Measurements from ENCODE around the gene NRP1. TPM values are rescaled to one million over a fixed set of nuclear protein-coding genes. Genes with fewer than 3 reads are reported as not detected.

NRP1 gene
- polyA plus RNA-seq, 4 donors: 2.5 to 22.0 (median 12.3) TPM

GRCh38 chr10:33355274-33355673, 20.8 kb upstream of the NRP1 start:
- 69 to 75% (median 70%) methylated on average over 2 of the region's 2 CpGs for WGBS, 3 donors
- no peak overlapping the region for H3K27ac ChIP-seq (ENCODE audit: low read depth in 1 of 3, low read length in 2 of 3)
- H3K36me3 ChIP-seq (ENCODE audit: control insufficient read depth in 3 of 3, insufficient read depth in 2 of 3, low read depth in 1 of 3, low read length in 3 of 3): no peaks in the 10 kb centered on the region
- H3K4me3 ChIP-seq (ENCODE audit: low read depth in 1 of 3, low read length in 3 of 3): no peak overlapping the region
- H3K27me3 ChIP-seq (ENCODE audit: control insufficient read depth in 3 of 3, insufficient read depth in 3 of 3, low read length in 3 of 3): no peaks in the 10 kb centered on the region
- FAIRE-seq (no peak), DNase-seq (no peak)
- no peaks in the 10 kb centered on the region for H3K9me3 ChIP-seq (ENCODE audit: control insufficient read depth in 2 of 2, insufficient read depth in 1 of 2, low read depth in 1 of 2, low read length in 1 of 2)
- H3K4me1 ChIP-seq (ENCODE audit: control insufficient read depth in 3 of 3, insufficient read depth in 2 of 3, low read depth in 1 of 3, low read length in 2 of 3): no peaks in the 10 kb centered on the region

- no peaks in the 10 kb centered on the region for H3K9me3 ChIP-seq (ENCODE audit: control insufficient read depth in 2 of 2, insufficient read depth in 1 of 2, low read depth in 1 of 2, low read length in 1 of 2)
- H3K4me3 ChIP-seq (ENCODE audit: low read depth in 1 of 3, low read length in 3 of 3): no peak overlapping the region
- H3K4me1 ChIP-seq (ENCODE audit: control insufficient read depth in 3 of 3, insufficient read depth in 2 of 3, low read depth in 1 of 3, low read length in 2 of 3): no peaks in the 10 kb centered on the region
- H3K36me3 ChIP-seq (ENCODE audit: control insufficient read depth in 3 of 3, insufficient read depth in 2 of 3, low read depth in 1 of 3, low read length in 3 of 3): no peaks in the 10 kb centered on the region
- H3K27ac ChIP-seq (ENCODE audit: low read depth in 1 of 3, low read length in 2 of 3): no peak overlapping the region
- no peaks in the 10 kb centered on the region for H3K27me3 ChIP-seq (ENCODE audit: control insufficient read depth in 3 of 3, insufficient read depth in 3 of 3, low read length in 3 of 3)
- DNase-seq (no peak), FAIRE-seq (no peak)
- 12 to 73% (median 33%) methylated on average over 3 of the region's 3 CpGs for whole genome bisulfite sequencing, 3 donors
These were observed 19.4 kb upstream of the NRP1 start for GRCh38 chr10:33353853-33354252.

GRCh38 chr10:33353334-33353733, 18.9 kb upstream of the NRP1 start:
- WGBS, 3 donors: 75 to 76% (median 76%) methylated on average over 8 of the region's 8 CpGs
- no peaks in the 10 kb centered on the region for H3K4me1 ChIP-seq (ENCODE audit: control insufficient read depth in 3 of 3, insufficient read depth in 2 of 3, low read depth in 1 of 3, low read length in 2 of 3)
- FAIRE-seq: no peak
- DNase-seq: no peak
- no peaks in the 10 kb centered on the region for H3K36me3 ChIP-seq (ENCODE audit: control insufficient read depth in 3 of 3, insufficient read depth in 2 of 3, low read depth in 1 of 3, low read length in 3 of 3)
- H3K9me3 ChIP-seq (ENCODE audit: control insufficient read depth in 2 of 2, insufficient read depth in 1 of 2, low read depth in 1 of 2, low read length in 1 of 2): no peaks in the 10 kb centered on the region
- H3K27me3 ChIP-seq (ENCODE audit: control insufficient read depth in 3 of 3, insufficient read depth in 3 of 3, low read length in 3 of 3): no peaks in the 10 kb centered on the region
- H3K27ac ChIP-seq (ENCODE audit: low read depth in 1 of 3, low read length in 2 of 3): no peak overlapping the region
- no peak overlapping the region for H3K4me3 ChIP-seq (ENCODE audit: low read depth in 1 of 3, low read length in 3 of 3)

- Histone ChIP-seq H3K4me3 (ENCODE audit: low read depth in 1 of 3, low read length in 3 of 3) (no peak overlapping the region), H3K36me3 (ENCODE audit: control insufficient read depth in 3 of 3, insufficient read depth in 2 of 3, low read depth in 1 of 3, low read length in 3 of 3) (no peaks in the 10 kb centered on the region), H3K27me3 (ENCODE audit: control insufficient read depth in 3 of 3, insufficient read depth in 3 of 3, low read length in 3 of 3) (no peaks in the 10 kb centered on the region), H3K4me1 (ENCODE audit: control insufficient read depth in 3 of 3, insufficient read depth in 2 of 3, low read depth in 1 of 3, low read length in 2 of 3) (no peaks in the 10 kb centered on the region), H3K27ac (ENCODE audit: low read depth in 1 of 3, low read length in 2 of 3) (no peak overlapping the region), H3K9me3 (ENCODE audit: control insufficient read depth in 2 of 2, insufficient read depth in 1 of 2, low read depth in 1 of 2, low read length in 1 of 2) (no peaks in the 10 kb centered on the region)
- DNase-seq (no peak), FAIRE-seq (no peak)
- 89 to 94% (median 90%) methylated on average over 3 of the region's 3 CpGs for WGBS, 3 donors
These were observed 18.1 kb upstream of the NRP1 start for GRCh38 chr10:33352615-33353014.

- H3K4me1 ChIP-seq (ENCODE audit: control insufficient read depth in 3 of 3, insufficient read depth in 2 of 3, low read depth in 1 of 3, low read length in 2 of 3): no peaks in the 10 kb centered on the region
- no peaks in the 10 kb centered on the region for H3K9me3 ChIP-seq (ENCODE audit: control insufficient read depth in 2 of 2, insufficient read depth in 1 of 2, low read depth in 1 of 2, low read length in 1 of 2)
- 66 to 73% (median 68%) methylated on average over 3 of the region's 3 CpGs for WGBS, 3 donors
- no peaks in the 10 kb centered on the region for H3K36me3 ChIP-seq (ENCODE audit: control insufficient read depth in 3 of 3, insufficient read depth in 2 of 3, low read depth in 1 of 3, low read length in 3 of 3)
- H3K4me3 ChIP-seq (ENCODE audit: low read depth in 1 of 3, low read length in 3 of 3): no peak overlapping the region
- DNase-seq (no peak), FAIRE-seq (no peak)
- H3K27me3 ChIP-seq (ENCODE audit: control insufficient read depth in 3 of 3, insufficient read depth in 3 of 3, low read length in 3 of 3): no peaks in the 10 kb centered on the region
- no peak overlapping the region for H3K27ac ChIP-seq (ENCODE audit: low read depth in 1 of 3, low read length in 2 of 3)
These were observed 17.7 kb upstream of the NRP1 start for GRCh38 chr10:33352175-33352574.

- no peaks in the 10 kb centered on the region for H3K4me1 ChIP-seq (ENCODE audit: control insufficient read depth in 3 of 3, insufficient read depth in 2 of 3, low read depth in 1 of 3, low read length in 2 of 3)
- H3K9me3 ChIP-seq (ENCODE audit: control insufficient read depth in 2 of 2, insufficient read depth in 1 of 2, low read depth in 1 of 2, low read length in 1 of 2): no peaks in the 10 kb centered on the region
- WGBS, 3 donors: 80 to 96% (median 86%) methylated on average over 2 of the region's 2 CpGs
- H3K36me3 ChIP-seq (ENCODE audit: control insufficient read depth in 3 of 3, insufficient read depth in 2 of 3, low read depth in 1 of 3, low read length in 3 of 3): no peaks in the 10 kb centered on the region
- no peak overlapping the region for H3K27ac ChIP-seq (ENCODE audit: low read depth in 1 of 3, low read length in 2 of 3)
- FAIRE-seq (no peak), DNase-seq (no peak)
- no peaks in the 10 kb centered on the region for H3K27me3 ChIP-seq (ENCODE audit: control insufficient read depth in 3 of 3, insufficient read depth in 3 of 3, low read length in 3 of 3)
- no peak overlapping the region for H3K4me3 ChIP-seq (ENCODE audit: low read depth in 1 of 3, low read length in 3 of 3)
These were observed 15.6 kb upstream of the NRP1 start for GRCh38 chr10:33350041-33350440.

GRCh38 chr10:33349268-33349667, 14.8 kb upstream of the NRP1 start:
- Histone ChIP-seq H3K9me3 (ENCODE audit: control insufficient read depth in 2 of 2, insufficient read depth in 1 of 2, low read depth in 1 of 2, low read length in 1 of 2) (peaks cover 0 to 8% of the 10 kb centered on the region in 2 donors), H3K4me1 (ENCODE audit: control insufficient read depth in 3 of 3, insufficient read depth in 2 of 3, low read depth in 1 of 3, low read length in 2 of 3) (no peaks in the 10 kb centered on the region), H3K36me3 (ENCODE audit: control insufficient read depth in 3 of 3, insufficient read depth in 2 of 3, low read depth in 1 of 3, low read length in 3 of 3) (no peaks in the 10 kb centered on the region), H3K4me3 (ENCODE audit: low read depth in 1 of 3, low read length in 3 of 3) (no peak overlapping the region), H3K27ac (ENCODE audit: low read depth in 1 of 3, low read length in 2 of 3) (no peak overlapping the region), H3K27me3 (ENCODE audit: control insufficient read depth in 3 of 3, insufficient read depth in 3 of 3, low read length in 3 of 3) (no peaks in the 10 kb centered on the region)
- no peak for DNase-seq
- no peak for FAIRE-seq

- no peak overlapping the region for H3K4me3 ChIP-seq (ENCODE audit: low read depth in 1 of 3, low read length in 3 of 3)
- no peak overlapping the region for H3K27ac ChIP-seq (ENCODE audit: low read depth in 1 of 3, low read length in 2 of 3)
- H3K9me3 ChIP-seq (ENCODE audit: control insufficient read depth in 2 of 2, insufficient read depth in 1 of 2, low read depth in 1 of 2, low read length in 1 of 2): peaks cover 0 to 9% of the 10 kb centered on the region in 2 donors
- DNase-seq (no peak), FAIRE-seq (no peak)
- no peaks in the 10 kb centered on the region for H3K36me3 ChIP-seq (ENCODE audit: control insufficient read depth in 3 of 3, insufficient read depth in 2 of 3, low read depth in 1 of 3, low read length in 3 of 3)
- no peaks in the 10 kb centered on the region for H3K27me3 ChIP-seq (ENCODE audit: control insufficient read depth in 3 of 3, insufficient read depth in 3 of 3, low read length in 3 of 3)
- WGBS, 3 donors: 64 to 87% (median 82%) methylated on average over 2 of the region's 2 CpGs
- H3K4me1 ChIP-seq (ENCODE audit: control insufficient read depth in 3 of 3, insufficient read depth in 2 of 3, low read depth in 1 of 3, low read length in 2 of 3): no peaks in the 10 kb centered on the region
These were observed 12.7 kb upstream of the NRP1 start for GRCh38 chr10:33347211-33347610.

GRCh38 chr10:33345236-33345635, 10.8 kb upstream of the NRP1 start:
- Histone ChIP-seq H3K27me3 (ENCODE audit: control insufficient read depth in 3 of 3, insufficient read depth in 3 of 3, low read length in 3 of 3) (no peaks in the 10 kb centered on the region), H3K4me1 (ENCODE audit: control insufficient read depth in 3 of 3, insufficient read depth in 2 of 3, low read depth in 1 of 3, low read length in 2 of 3) (no peaks in the 10 kb centered on the region), H3K27ac (ENCODE audit: low read depth in 1 of 3, low read length in 2 of 3) (no peak overlapping the region), H3K9me3 (ENCODE audit: control insufficient read depth in 2 of 2, insufficient read depth in 1 of 2, low read depth in 1 of 2, low read length in 1 of 2) (peaks cover 0 to 9% of the 10 kb centered on the region in 2 donors), H3K36me3 (ENCODE audit: control insufficient read depth in 3 of 3, insufficient read depth in 2 of 3, low read depth in 1 of 3, low read length in 3 of 3) (no peaks in the 10 kb centered on the region), H3K4me3 (ENCODE audit: low read depth in 1 of 3, low read length in 3 of 3) (no peak overlapping the region)
- DNase-seq (no peak), FAIRE-seq (no peak)
- 85 to 89% (median 89%) methylated on average over 5 of the region's 5 CpGs for WGBS, 3 donors

All from small intestine (tissue), 7 donors.